ENCODE data around the gene STXBP5.

STXBP5 gene

GRCh38 chr6:147212622-147213021, 8.4 kb downstream of the STXBP5 start:
- no peak for DNase-seq

- DNase-seq, result no peak
Observed at GRCh38 chr6:147213772-147214171, 9.6 kb downstream of the STXBP5 start.

- DNase-seq, result no peak
Observed at GRCh38 chr6:147214248-147215227, 10.3 kb downstream of the STXBP5 start.

GRCh38 chr6:147216915-147217314, 12.7 kb downstream of the STXBP5 start:
- DNase-seq, result no peak

- DNase-seq, result no peak
Observed at GRCh38 chr6:147217840-147218404, 13.7 kb downstream of the STXBP5 start.

- DNase-seq, result no peak
Observed at GRCh38 chr6:147218797-147219196, 14.6 kb downstream of the STXBP5 start.

GRCh38 chr6:147219463-147219862, 15.2 kb downstream of the STXBP5 start:
- DNase-seq, result no peak

- DNase-seq, result no peak
Observed at GRCh38 chr6:147220345-147220744, 16.1 kb downstream of the STXBP5 start.

GRCh38 chr6:147221739-147222138, 17.5 kb downstream of the STXBP5 start:
- no peak for DNase-seq

GRCh38 chr6:147222160-147222838, 18.1 kb downstream of the STXBP5 start:
- no peak for DNase-seq

GRCh38 chr6:147223736-147224135, 19.5 kb downstream of the STXBP5 start:
- no peak for DNase-seq

GRCh38 chr6:147226163-147226724, 22.0 kb downstream of the STXBP5 start:
- DNase-seq, result no peak

- DNase-seq, result no peak
Observed at GRCh38 chr6:147226877-147227276, 22.7 kb downstream of the STXBP5 start.

GRCh38 chr6:147227770-147228320, 23.6 kb downstream of the STXBP5 start:
- DNase-seq, result no peak

GRCh38 chr6:147231589-147231988, 27.4 kb downstream of the STXBP5 start:
- no peak for DNase-seq

- no peak for DNase-seq
Observed at GRCh38 chr6:147234685-147235084, 30.5 kb downstream of the STXBP5 start.

GRCh38 chr6:147238164-147238563, 33.9 kb downstream of the STXBP5 start:
- DNase-seq, result no peak

GRCh38 chr6:147238906-147239305, 34.7 kb downstream of the STXBP5 start:
- no peak for DNase-seq

- DNase-seq, result no peak
Observed at GRCh38 chr6:147244832-147245231, 40.6 kb downstream of the STXBP5 start.

GRCh38 chr6:147245693-147246092, 41.5 kb downstream of the STXBP5 start:
- DNase-seq, result no peak

GRCh38 chr6:147246853-147247635, 42.8 kb downstream of the STXBP5 start:
- no peak for DNase-seq

- DNase-seq, result no peak
Observed at GRCh38 chr6:147248859-147249258, 44.6 kb downstream of the STXBP5 start.
